Measurements from ENCODE around the gene TEX10.

- TF ChIP-seq CTCF (IDR thresholded peaks at IDR 0.05) (no peak), RARB (CRISPR knock-in tag; IDR thresholded peaks at IDR 0.05) (no peak), PBX3 (IDR thresholded peaks at IDR 0.05) (no peak), CHD2 (IDR thresholded peaks at IDR 0.05; ENCODE audit: low read length, partially characterized antibody) (no peak), POLR2A (IDR thresholded peaks at IDR 0.05; ENCODE audit: low read length) (no peak)
- TF ChIP-seq, protein P1, sequence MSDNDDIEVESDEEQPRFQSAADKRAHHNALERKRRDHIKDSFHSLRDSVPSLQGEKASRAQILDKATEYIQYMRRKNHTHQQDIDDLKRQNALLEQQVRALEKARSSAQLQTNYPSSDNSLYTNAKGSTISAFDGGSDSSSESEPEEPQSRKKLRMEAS (IDR thresholded peaks at IDR 0.05), result no peak
- TF ChIP-seq, protein P2, sequence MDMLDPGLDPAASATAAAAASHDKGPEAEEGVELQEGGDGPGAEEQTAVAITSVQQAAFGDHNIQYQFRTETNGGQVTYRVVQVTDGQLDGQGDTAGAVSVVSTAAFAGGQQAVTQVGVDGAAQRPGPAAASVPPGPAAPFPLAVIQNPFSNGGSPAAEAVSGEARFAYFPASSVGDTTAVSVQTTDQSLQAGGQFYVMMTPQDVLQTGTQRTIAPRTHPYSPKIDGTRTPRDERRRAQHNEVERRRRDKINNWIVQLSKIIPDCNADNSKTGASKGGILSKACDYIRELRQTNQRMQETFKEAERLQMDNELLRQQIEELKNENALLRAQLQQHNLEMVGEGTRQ (IDR thresholded peaks at IDR 0.05), result no peak
Measured at GRCh38 chr9:100277166-100277979, 75.4 kb downstream of the TEX10 start.
